ENCODE data around the gene ZNF536.

DNA sequence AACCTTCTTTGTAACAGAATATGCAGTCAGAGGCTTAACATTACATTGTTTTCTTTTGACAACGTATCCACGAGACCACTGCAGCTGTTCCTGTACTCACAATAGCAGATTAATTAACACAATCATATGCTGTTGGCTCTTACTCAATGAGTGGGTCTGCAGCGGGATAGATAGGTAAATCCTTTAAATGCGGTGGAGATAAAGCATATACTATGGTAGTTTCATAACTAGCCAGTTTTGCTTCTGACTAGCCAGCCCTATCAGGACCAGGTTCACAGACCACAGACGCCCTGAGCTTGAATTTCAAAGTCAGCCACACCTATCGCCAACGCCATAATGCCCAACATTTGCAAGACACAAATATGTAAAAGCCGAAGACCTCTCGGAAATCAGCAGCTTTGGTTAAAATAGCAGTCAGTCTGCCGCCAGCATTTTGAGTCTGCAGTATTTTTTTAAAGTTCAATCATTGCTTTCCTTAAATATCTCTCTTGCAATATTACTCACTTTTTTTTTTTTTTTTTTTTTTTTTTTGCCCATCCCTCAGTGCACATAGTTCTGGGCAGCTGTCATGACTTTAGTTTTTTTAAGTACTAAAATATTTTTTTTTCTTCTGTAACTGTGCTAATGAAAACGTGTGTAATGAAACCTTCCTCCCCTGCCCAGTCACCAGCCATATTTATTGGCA, 120.5 kb downstream of the ZNF536 start:
- TF ChIP-seq EZH2phosphoT487 (IDR thresholded peaks at IDR 0.05; ENCODE audit: borderline replicate concordance, low read length), result no peak
- TF ChIP-seq, protein P1, sequence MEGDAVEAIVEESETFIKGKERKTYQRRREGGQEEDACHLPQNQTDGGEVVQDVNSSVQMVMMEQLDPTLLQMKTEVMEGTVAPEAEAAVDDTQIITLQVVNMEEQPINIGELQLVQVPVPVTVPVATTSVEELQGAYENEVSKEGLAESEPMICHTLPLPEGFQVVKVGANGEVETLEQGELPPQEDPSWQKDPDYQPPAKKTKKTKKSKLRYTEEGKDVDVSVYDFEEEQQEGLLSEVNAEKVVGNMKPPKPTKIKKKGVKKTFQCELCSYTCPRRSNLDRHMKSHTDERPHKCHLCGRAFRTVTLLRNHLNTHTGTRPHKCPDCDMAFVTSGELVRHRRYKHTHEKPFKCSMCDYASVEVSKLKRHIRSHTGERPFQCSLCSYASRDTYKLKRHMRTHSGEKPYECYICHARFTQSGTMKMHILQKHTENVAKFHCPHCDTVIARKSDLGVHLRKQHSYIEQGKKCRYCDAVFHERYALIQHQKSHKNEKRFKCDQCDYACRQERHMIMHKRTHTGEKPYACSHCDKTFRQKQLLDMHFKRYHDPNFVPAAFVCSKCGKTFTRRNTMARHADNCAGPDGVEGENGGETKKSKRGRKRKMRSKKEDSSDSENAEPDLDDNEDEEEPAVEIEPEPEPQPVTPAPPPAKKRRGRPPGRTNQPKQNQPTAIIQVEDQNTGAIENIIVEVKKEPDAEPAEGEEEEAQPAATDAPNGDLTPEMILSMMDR (conservative IDR thresholded peaks at IDR 0.05; ENCODE audit: low read depth, low read length), result no peak
- TF ChIP-seq EZH2 (IDR thresholded peaks at IDR 0.05; ENCODE audit: low read length, unreplicated experiment), result no peak
